ENCODE data around the gene RRAGD. TPM values are rescaled to one million over a fixed set of nuclear protein-coding genes. Genes with fewer than 3 reads are reported as not detected.

Gene RRAGD
- total and polyA plus RNA-seq, 9 donors = 0.71 to 12.9 (median 7.9) TPM

DNA sequence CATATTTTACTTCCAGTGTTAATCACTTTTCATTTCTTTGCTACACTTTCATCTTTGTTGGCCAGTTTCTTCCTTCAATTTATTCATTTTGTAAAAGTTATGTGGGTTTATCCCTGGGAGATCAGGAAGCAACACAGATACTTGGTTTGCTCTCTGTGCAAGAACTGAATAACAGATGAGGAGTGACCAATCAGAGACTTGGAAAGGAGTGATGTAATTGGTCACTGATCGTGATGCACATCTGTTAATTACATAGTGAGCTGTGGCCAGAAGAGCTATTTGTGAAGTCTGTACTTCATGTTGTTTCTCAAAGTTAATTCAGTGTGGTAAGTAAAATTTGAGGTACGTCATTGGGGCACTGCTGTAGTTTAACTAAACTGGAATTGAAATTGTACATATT, 42.2 kb upstream of the RRAGD start:
- Histone ChIP-seq H3K27me3 (no peaks in the 10 kb centered on the region), H3K36me3 (no peaks in the 10 kb centered on the region), H3K4me3 (no peak overlapping the region), H3K9me3 (no peaks in the 10 kb centered on the region), H3K4me1 (ENCODE audit: insufficient read depth) (no peaks in the 10 kb centered on the region), H3K27ac (no peak overlapping the region)
- TF ChIP-seq, protein P1, sequence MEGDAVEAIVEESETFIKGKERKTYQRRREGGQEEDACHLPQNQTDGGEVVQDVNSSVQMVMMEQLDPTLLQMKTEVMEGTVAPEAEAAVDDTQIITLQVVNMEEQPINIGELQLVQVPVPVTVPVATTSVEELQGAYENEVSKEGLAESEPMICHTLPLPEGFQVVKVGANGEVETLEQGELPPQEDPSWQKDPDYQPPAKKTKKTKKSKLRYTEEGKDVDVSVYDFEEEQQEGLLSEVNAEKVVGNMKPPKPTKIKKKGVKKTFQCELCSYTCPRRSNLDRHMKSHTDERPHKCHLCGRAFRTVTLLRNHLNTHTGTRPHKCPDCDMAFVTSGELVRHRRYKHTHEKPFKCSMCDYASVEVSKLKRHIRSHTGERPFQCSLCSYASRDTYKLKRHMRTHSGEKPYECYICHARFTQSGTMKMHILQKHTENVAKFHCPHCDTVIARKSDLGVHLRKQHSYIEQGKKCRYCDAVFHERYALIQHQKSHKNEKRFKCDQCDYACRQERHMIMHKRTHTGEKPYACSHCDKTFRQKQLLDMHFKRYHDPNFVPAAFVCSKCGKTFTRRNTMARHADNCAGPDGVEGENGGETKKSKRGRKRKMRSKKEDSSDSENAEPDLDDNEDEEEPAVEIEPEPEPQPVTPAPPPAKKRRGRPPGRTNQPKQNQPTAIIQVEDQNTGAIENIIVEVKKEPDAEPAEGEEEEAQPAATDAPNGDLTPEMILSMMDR (IDR thresholded peaks at IDR 0.05) = no peak
- TF ChIP-seq EP300 (IDR thresholded peaks at IDR 0.05) (no peak), POLR2A (IDR thresholded peaks at IDR 0.05) (no peak)
- 77 to 82% (median 79%) methylated on average over 2 of the region's 2 CpGs for WGBS, 3 donors
- intact Hi-C loops (cut with DNase I) = no loop called here
- no peak for DNase-seq

DNA sequence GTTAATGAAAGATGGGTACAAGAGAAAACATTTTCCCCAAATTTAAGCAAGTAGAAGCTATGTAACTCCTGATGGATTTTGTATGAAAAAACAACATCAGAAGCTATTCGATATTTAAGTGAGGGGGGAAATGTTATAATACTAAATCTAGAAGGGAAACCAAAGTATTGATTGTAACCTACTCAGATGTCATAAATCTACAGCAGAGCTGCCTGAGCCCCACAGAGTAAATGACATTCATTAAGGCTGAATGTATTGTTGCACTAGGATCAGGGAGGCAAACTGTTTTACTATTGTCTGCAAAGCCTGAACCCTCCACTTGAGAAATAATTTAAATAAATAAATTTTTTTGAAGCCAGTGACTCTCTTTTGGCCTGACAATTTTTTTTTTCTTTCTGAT, 40.2 kb upstream of the RRAGD start:
- Histone ChIP-seq H3K4me3 (no peak overlapping the region), H3K27ac (no peak overlapping the region), H3K4me1 (ENCODE audit: insufficient read depth) (no peaks in the 10 kb centered on the region), H3K9me3 (no peaks in the 10 kb centered on the region), H3K27me3 (no peaks in the 10 kb centered on the region), H3K36me3 (no peaks in the 10 kb centered on the region)
- TF ChIP-seq EP300 (IDR thresholded peaks at IDR 0.05) (no peak), POLR2A (IDR thresholded peaks at IDR 0.05) (no peak)
- TF ChIP-seq, protein P1 (IDR thresholded peaks at IDR 0.05) = no peak
- 90 to 93% (median 93%) methylated on average over 1 of the region's 1 CpG for WGBS, 3 donors
- DNase-seq = no peak
- intact Hi-C loops (cut with DNase I) = no loop called here

DNA sequence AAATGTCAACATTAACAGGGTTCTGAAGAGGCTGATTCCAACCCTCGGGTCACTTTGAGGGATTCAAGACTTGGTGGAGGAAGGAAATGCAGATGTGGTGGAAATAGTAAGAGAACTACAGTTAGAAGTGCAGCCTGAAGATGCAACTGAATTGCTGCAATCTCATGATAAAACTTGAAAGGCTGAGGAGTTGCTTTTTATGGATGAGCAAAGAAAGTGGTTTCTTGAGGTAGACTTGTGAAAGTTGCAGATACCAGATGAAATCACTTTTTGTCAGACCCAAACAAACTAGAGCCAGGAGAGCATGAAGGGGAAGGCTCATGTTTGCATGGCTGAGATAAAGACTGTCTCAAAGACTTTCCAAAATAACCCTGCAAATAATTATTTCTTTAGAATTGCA, 37.1 kb upstream of the RRAGD start:
- intact Hi-C loops (cut with DNase I) = no loop called here
- Histone ChIP-seq H3K27ac (no peak overlapping the region), H3K4me3 (no peak overlapping the region), H3K36me3 (no peaks in the 10 kb centered on the region), H3K4me1 (ENCODE audit: insufficient read depth) (no peaks in the 10 kb centered on the region), H3K27me3 (no peaks in the 10 kb centered on the region), H3K9me3 (no peaks in the 10 kb centered on the region)
- 33 to 44% (median 42%) methylated on average over 1 of the region's 1 CpG for WGBS, 3 donors
- no peak for DNase-seq
- TF ChIP-seq POLR2A (IDR thresholded peaks at IDR 0.05) = no peak
- TF ChIP-seq, protein P1 (IDR thresholded peaks at IDR 0.05) = no peak
- no peak for TF ChIP-seq EP300 (IDR thresholded peaks at IDR 0.05)

DNA sequence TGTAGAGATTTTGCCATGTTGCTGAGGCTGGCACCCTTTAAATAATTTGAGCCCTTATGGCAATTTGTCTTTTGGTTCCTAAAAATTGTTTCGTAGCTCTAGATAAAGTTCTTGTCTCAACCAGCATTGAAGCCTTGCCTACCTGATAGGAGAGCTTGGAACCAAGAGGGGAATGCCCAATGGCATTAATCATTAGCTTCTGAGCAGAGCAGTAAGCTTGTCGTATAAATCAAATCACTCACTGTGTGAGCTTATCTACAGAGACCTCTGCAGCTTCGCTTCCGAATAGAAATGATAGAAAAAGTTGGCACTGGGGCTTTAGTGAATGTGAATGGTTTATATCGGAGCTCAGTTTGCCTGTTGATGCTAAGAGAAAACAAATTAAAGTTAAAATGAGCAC, 31.6 kb upstream of the RRAGD start:
- TF ChIP-seq EP300 (IDR thresholded peaks at IDR 0.05) = no peak
- no peak for TF ChIP-seq POLR2A (IDR thresholded peaks at IDR 0.05)
- TF ChIP-seq, protein P1 (IDR thresholded peaks at IDR 0.05) = no peak
- H3K4me1 ChIP-seq (ENCODE audit: insufficient read depth) = no peaks in the 10 kb centered on the region
- no peak for DNase-seq
- no peak overlapping the region for H3K27ac ChIP-seq
- no peaks in the 10 kb centered on the region for H3K27me3 ChIP-seq
- no peaks in the 10 kb centered on the region for H3K9me3 ChIP-seq
- no peak overlapping the region for H3K4me3 ChIP-seq
- intact Hi-C loops (cut with DNase I) = no loop called here
- 71 to 77% (median 75%) methylated on average over 5 of the region's 5 CpGs for WGBS, 3 donors
- H3K36me3 ChIP-seq = no peaks in the 10 kb centered on the region

DNA sequence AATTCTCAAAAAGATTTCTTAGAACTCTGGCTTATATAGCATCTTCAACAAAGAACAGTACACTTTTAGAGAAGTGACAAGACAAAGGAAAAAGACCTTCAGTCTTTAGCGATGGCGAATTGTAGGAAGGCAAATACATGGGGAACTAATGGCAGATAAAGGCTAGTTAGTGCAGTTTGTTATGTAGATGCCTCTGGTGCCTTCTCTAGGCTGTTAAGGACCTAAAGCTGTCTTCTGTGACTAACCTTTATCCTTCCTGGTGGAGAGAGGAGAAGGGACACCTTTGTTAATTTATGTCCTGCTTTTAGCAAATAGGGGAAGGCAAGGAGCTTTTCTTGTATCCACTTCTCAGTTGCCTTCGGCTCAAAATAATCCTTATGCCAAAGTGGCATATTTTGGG, 28.1 kb upstream of the RRAGD start:
- H3K27ac ChIP-seq = no peak overlapping the region
- no peaks in the 10 kb centered on the region for H3K36me3 ChIP-seq
- H3K9me3 ChIP-seq = no peaks in the 10 kb centered on the region
- TF ChIP-seq, protein P1 (IDR thresholded peaks at IDR 0.05) = no peak
- no peak for TF ChIP-seq POLR2A (IDR thresholded peaks at IDR 0.05)
- TF ChIP-seq EP300 (IDR thresholded peaks at IDR 0.05) = no peak
- 94 to 96% (median 96%) methylated on average over 3 of the region's 3 CpGs for WGBS, 3 donors
- no peaks in the 10 kb centered on the region for H3K27me3 ChIP-seq
- H3K4me3 ChIP-seq = no peak overlapping the region
- intact Hi-C loops (cut with DNase I) = no loop called here
- no peak for DNase-seq
- peaks cover 3% of the 10 kb centered on the region for H3K4me1 ChIP-seq (ENCODE audit: insufficient read depth)
